ENCODE results near the gene MMP2. TPM values are rescaled to one million over a fixed set of nuclear protein-coding genes. Genes with fewer than 3 reads are reported as not detected.
A peak's percentile ranks its signal among the peaks of the same experiment; 100 is the strongest.

The MMP2 gene
- total RNA-seq, 1 experiment from 2014 or later, result 1.5 TPM

DNA sequence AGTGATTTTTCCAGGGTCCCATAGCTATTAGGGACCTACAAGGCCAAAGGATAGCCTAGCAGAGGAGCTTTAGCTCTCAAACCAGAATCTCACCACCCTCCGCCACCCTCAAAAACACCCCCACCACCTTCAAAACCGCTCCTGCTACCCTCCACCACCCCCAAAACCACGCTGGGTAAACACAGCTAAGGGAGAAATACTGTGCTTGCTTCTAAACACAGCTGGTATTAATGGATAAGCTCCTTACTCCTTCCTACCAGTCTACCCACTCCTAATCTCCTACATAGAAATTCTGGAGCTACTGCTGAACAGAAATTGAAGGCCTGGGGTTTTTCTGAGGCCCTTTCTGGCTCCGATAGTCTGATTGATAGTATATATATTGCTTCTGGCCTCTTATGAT, 27.7 kb downstream of the MMP2 start:
- H3K36me3 ChIP-seq (ENCODE audit: control insufficient read depth in 1 of 2, insufficient read depth in 2 of 2, low read length in 2 of 2), result no peaks in the 10 kb centered on the region
- 0 out of 2 replicates have a peak, but pooled peaks cover 2% of the 10 kb centered on the region for H3K79me2 ChIP-seq (ENCODE audit: insufficient read depth, low read length)
- TF ChIP-seq POLR2AphosphoS5 (IDR thresholded peaks at IDR 0.05; ENCODE audit: low read depth, low read length) (no peak), POLR2A (IDR thresholded peaks at IDR 0.05; ENCODE audit: borderline replicate concordance, extremely low read depth, insufficient read depth, insufficient read length) (no peak), RAD21 (IDR thresholded peaks at IDR 0.05; ENCODE audit: low read depth) (no peak), SIN3A (IDR thresholded peaks at IDR 0.05; ENCODE audit: low read depth) (no peak), ZFX (IDR thresholded peaks at IDR 0.05) (no peak), ZNF274 (IDR thresholded peaks at IDR 0.05; ENCODE audit: low read depth, low read length) (no peak), EZH2 (IDR thresholded peaks at IDR 0.05) (no peak), TCF7L2 (IDR thresholded peaks at IDR 0.05; ENCODE audit: borderline replicate concordance, extremely low read depth, insufficient read depth, insufficient read length) (no peak), EGR1 (IDR thresholded peaks at IDR 0.05; ENCODE audit: low read depth) (no peak)
- TF ChIP-seq, protein P1, sequence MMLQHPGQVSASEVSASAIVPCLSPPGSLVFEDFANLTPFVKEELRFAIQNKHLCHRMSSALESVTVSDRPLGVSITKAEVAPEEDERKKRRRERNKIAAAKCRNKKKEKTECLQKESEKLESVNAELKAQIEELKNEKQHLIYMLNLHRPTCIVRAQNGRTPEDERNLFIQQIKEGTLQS (IDR thresholded peaks at IDR 0.05), result no peak
- no peak overlapping the region for H3K27ac ChIP-seq (ENCODE audit: low read depth, low read length)
- no peak overlapping the region for H3K9ac ChIP-seq (ENCODE audit: low read length)
- no peaks in the 10 kb centered on the region for H3K27me3 ChIP-seq (ENCODE audit: insufficient read depth, low read length)
- no peak overlapping the region for H3K4me2 ChIP-seq (ENCODE audit: low read length)
- no peaks in the 10 kb centered on the region for H4K20me1 ChIP-seq (ENCODE audit: insufficient read depth)
- no peak overlapping the region for H2AFZ ChIP-seq (ENCODE audit: low read depth, low read length, poor library complexity, severe bottlenecking)
- DNase-seq (ENCODE audit: low read depth, low spot score) (no peak), ATAC-seq (no peak)
- intact Hi-C loops (cut with micrococcal nuclease), result loop anchor here (5.0 kb wide), 1 partner anchor 39 kb away; no protein-coding TSS in a partner anchor
- peaks cover 16 to 34% of the 10 kb centered on the region in 2 experiments for H3K4me1 ChIP-seq (ENCODE audit: control insufficient read depth in 1 of 2, insufficient read depth in 2 of 2, low read length in 2 of 2)
- H3K4me3 ChIP-seq (replicated peaks in 1 of 2; ENCODE audit: low read depth in 1 of 2, low read length in 2 of 2), result no peak overlapping the region
- ChIA-PET POLR2A (no interaction called here), RAD21 (ENCODE audit: low non-redundant PET in 1 of 2, low total read pairs in 2 of 2, uncharacterized antibody in 2 of 2, unreplicated experiment in 2 of 2) (no interaction called here), CTCF (interaction anchor here (0.9 kb wide), 1 partner anchor 11 kb away, joined by 3 read pairs; no protein-coding TSS in a partner anchor)
- no peaks in the 10 kb centered on the region for H3K9me2 ChIP-seq (ENCODE audit: insufficient read depth)
- no TSS peak for BruUV-seq (replicated peaks)
- no peaks in the 10 kb centered on the region; a peak in 1 of 4 replicates for H3K9me3 ChIP-seq (ENCODE audit: control insufficient read depth in 1 of 2, insufficient read depth in 1 of 2, low read depth in 1 of 2, low read length in 2 of 2)

DNA sequence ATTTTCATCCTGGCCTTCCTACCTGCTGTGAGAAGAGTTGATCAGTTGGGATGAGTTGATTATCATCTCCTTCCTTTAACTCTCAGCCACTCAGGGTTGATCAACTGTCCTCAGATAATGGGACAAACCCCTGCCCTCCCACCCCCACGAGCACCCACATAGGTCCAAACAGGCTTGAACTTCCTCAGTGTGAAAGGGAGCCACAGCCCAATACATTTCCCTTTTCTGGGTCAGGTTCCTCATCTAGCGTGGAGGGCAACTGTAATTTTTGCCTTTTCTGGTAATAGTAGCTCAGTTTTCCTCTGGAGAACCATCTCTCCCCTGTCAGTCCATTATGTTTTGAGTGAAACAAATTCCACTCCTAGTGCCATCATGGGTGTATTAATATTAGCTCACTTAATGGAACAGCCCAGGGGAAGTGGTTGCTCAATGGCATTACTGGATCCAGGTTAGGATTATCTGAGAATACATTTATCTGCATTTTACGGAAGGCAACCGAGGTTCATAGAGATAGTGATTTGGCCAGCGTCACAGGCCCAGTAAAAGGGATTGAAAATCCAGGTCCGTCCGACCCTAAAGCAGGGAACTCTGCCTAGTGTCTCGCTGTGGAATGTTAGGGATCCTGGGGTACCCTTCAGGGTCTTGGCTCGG, 29.4 kb downstream of the MMP2 start:
- ChIA-PET POLR2A (no interaction called here), CTCF (no interaction called here), RAD21 (ENCODE audit: low non-redundant PET in 1 of 2, low total read pairs in 2 of 2, uncharacterized antibody in 2 of 2, unreplicated experiment in 2 of 2) (no interaction called here)
- no peak overlapping the region for H3K27ac ChIP-seq (ENCODE audit: low read depth, low read length)
- no peaks in the 10 kb centered on the region for H3K36me3 ChIP-seq (ENCODE audit: control insufficient read depth in 1 of 2, insufficient read depth in 2 of 2, low read length in 2 of 2)
- no peaks in the 10 kb centered on the region for H3K9me2 ChIP-seq (ENCODE audit: insufficient read depth)
- H4K20me1 ChIP-seq (ENCODE audit: insufficient read depth), result no peaks in the 10 kb centered on the region
- H3K4me3 ChIP-seq (replicated peaks in 1 of 2; ENCODE audit: low read depth in 1 of 2, low read length in 2 of 2), result peak overlapping the region; percentile 64 to 84
- no peaks in the 10 kb centered on the region for H3K27me3 ChIP-seq (ENCODE audit: insufficient read depth, low read length)
- intact Hi-C loops (cut with micrococcal nuclease), result loop anchor here (5.0 kb wide), 1 partner anchor 41 kb away; no protein-coding TSS in a partner anchor
- ATAC-seq (no peak), DNase-seq (ENCODE audit: low read depth, low spot score) (no peak)
- H3K9ac ChIP-seq (ENCODE audit: low read length), result peak overlapping the region; percentile 73; the same call in 1 of the 2 replicates
- H3K4me1 ChIP-seq (ENCODE audit: control insufficient read depth in 1 of 2, insufficient read depth in 2 of 2, low read length in 2 of 2), result peaks cover 3 to 17% of the 10 kb centered on the region in 2 experiments; a peak in 3 of 4 replicates
- peaks cover 5 to 7% of the 10 kb centered on the region in 2 experiments; a peak in 3 of 4 replicates for H3K9me3 ChIP-seq (ENCODE audit: control insufficient read depth in 1 of 2, insufficient read depth in 1 of 2, low read depth in 1 of 2, low read length in 2 of 2)
- 0 out of 2 replicates have a peak, but pooled peaks cover 2% of the 10 kb centered on the region for H3K79me2 ChIP-seq (ENCODE audit: insufficient read depth, low read length)
- TF ChIP-seq EGR1 (IDR thresholded peaks at IDR 0.05; ENCODE audit: low read depth) (no peak), CBX3 (IDR thresholded peaks at IDR 0.05; ENCODE audit: low read depth) (no peak), ZNF274 (IDR thresholded peaks at IDR 0.05; ENCODE audit: low read depth, low read length) (no peak), FOSL1 (IDR thresholded peaks at IDR 0.05; ENCODE audit: low read depth) (no peak), SIN3A (IDR thresholded peaks at IDR 0.05; ENCODE audit: low read depth) (no peak), ELF1 (IDR thresholded peaks at IDR 0.05; ENCODE audit: borderline replicate concordance, low read depth) (no peak), POLR2A (IDR thresholded peaks at IDR 0.05; ENCODE audit: borderline replicate concordance, extremely low read depth, insufficient read depth, insufficient read length) (no peak), YY1 (IDR thresholded peaks at IDR 0.05; ENCODE audit: extremely low read depth, insufficient replicate concordance, low read depth, low read length) (no peak), TCF7L2 (IDR thresholded peaks at IDR 0.05; ENCODE audit: borderline replicate concordance, extremely low read depth, insufficient read depth, insufficient read length) (no peak), ZFX (IDR thresholded peaks at IDR 0.05) (no peak), SP1 (IDR thresholded peaks at IDR 0.05; ENCODE audit: low read depth) (no peak)
- TF ChIP-seq, protein P2, sequence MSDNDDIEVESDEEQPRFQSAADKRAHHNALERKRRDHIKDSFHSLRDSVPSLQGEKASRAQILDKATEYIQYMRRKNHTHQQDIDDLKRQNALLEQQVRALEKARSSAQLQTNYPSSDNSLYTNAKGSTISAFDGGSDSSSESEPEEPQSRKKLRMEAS (IDR thresholded peaks at IDR 0.05), result no peak
- TF ChIP-seq, protein P3, sequence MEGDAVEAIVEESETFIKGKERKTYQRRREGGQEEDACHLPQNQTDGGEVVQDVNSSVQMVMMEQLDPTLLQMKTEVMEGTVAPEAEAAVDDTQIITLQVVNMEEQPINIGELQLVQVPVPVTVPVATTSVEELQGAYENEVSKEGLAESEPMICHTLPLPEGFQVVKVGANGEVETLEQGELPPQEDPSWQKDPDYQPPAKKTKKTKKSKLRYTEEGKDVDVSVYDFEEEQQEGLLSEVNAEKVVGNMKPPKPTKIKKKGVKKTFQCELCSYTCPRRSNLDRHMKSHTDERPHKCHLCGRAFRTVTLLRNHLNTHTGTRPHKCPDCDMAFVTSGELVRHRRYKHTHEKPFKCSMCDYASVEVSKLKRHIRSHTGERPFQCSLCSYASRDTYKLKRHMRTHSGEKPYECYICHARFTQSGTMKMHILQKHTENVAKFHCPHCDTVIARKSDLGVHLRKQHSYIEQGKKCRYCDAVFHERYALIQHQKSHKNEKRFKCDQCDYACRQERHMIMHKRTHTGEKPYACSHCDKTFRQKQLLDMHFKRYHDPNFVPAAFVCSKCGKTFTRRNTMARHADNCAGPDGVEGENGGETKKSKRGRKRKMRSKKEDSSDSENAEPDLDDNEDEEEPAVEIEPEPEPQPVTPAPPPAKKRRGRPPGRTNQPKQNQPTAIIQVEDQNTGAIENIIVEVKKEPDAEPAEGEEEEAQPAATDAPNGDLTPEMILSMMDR (IDR thresholded peaks at IDR 0.05 in 2 of 3, conservative IDR thresholded peaks at IDR 0.05 in 1 of 3; ENCODE audit: borderline replicate concordance in 1 of 3, insufficient read depth in 1 of 3, low read depth in 2 of 3, low read length in 2 of 3), result no peak
- TF ChIP-seq, protein P1 (IDR thresholded peaks at IDR 0.05), result no peak
- peak overlapping the region; percentile 95 for H3K4me2 ChIP-seq (ENCODE audit: low read length)
- no TSS peak for BruUV-seq (replicated peaks)
- peak overlapping the region; percentile 79 for H2AFZ ChIP-seq (ENCODE audit: low read depth, low read length, poor library complexity, severe bottlenecking)
